Uterus (tissue), 4 donors: ENCODE results near the gene TRIM33. TPM values are rescaled to one million over a fixed set of nuclear protein-coding genes. Genes with fewer than 3 reads are reported as not detected.

ENCODE experiments used
- DNase-seq, 2 donors: peaks; one replicate each; pipeline ENCODE4 v3.0.0-alpha.2; 2019 to 2020
- H3K27ac ChIP-seq, 2 donors: fragments of 200-600 bp; sonication (generic); 1 replicate in 1 of 2; 2 replicates in 1 of 2; pipeline ENCODE4 v1.5.1; 2016 to 2018
- H3K27me3 ChIP-seq, 2 donors: fragments of 200-600 bp; sonication (generic); one replicate each; pipeline ENCODE4 v1.5.1; 2018 to 2019; ENCODE audit warnings: control low read depth in 1 of 2
- H3K36me3 ChIP-seq, 2 donors: fragments of 200-600 bp; sonication (generic); one replicate each; pipeline ENCODE4 v1.5.1; 2019; ENCODE audit warnings: control low read depth in 1 of 2
- H3K4me1 ChIP-seq, 2 donors: fragments of 200-600 bp; sonication (generic); one replicate each; pipeline ENCODE4 v1.5.1; 2018 to 2019; ENCODE audit warnings: control low read depth in 1 of 2
- H3K4me3 ChIP-seq, 2 donors: fragments of 200-600 bp; sonication (generic); 1 replicate in 1 of 2; 2 replicates in 1 of 2; pipeline ENCODE4 v1.5.1; 2018 to 2019; ENCODE audit warnings: mild to moderate bottlenecking in 1 of 2
- H3K9me3 ChIP-seq, 2 donors: fragments of 200-600 bp; sonication (generic); one replicate each; pipeline ENCODE4 v1.5.1; 2019; ENCODE audit warnings: control low read depth in 1 of 2
- CTCF ChIP-seq, 4 experiments: fragments of 200-600 bp in 2 of 4; fragments of 450-650 bp in 2 of 4; sonication (generic) in 2 of 4; IDR thresholded peaks; one replicate each; pipeline ENCODE4 v1.5.1; 2016 to 2019; ENCODE audit warnings: antibody characterized with exemption in 4 of 4, mild to moderate bottlenecking in 2 of 4, moderate library complexity in 1 of 4
- POLR2A ChIP-seq, 2 donors: fragments of 450-650 bp; IDR thresholded peaks; one replicate each; pipeline ENCODE4 v1.6.1; 2016; ENCODE audit warnings: antibody characterized with exemption in 2 of 2, mild to moderate bottlenecking in 1 of 2, moderate library complexity in 1 of 2
- intact Hi-C: fragments of 100-400 bp; cut with DNase I; formaldehyde crosslinking; loops from one replicate; pipeline ENCODE4 v1.15.1; 2023; ENCODE audit warnings: low total_unique reads
- total RNA-seq, 4 donors: library from RNA; depleted of rRNA in 3 of 4; stranded (reverse); fragments of >200 nt in 3 of 4; gene quantifications; one replicate each; pipeline versions ENCODE4 v1.1.0 to v1.2.4, GENCODE V29; 2014 to 2023
- donor health status: DM: yes; HTN: yes; CAD: no.

TRIM33 gene
- total RNA-seq, 4 donors from 2014 or later: 23.6 to 73.7 (median 50.8) TPM

GRCh38 chr1:114551400-114551799 is 40.4 kb upstream of the TRIM33 start:
- Histone ChIP-seq H3K27me3 (no peaks in the 10 kb centered on the region), H3K9me3 (no peaks in the 10 kb centered on the region), H3K36me3 (no peaks in the 10 kb centered on the region), H3K4me3 (no peak overlapping the region), H3K27ac (no peak overlapping the region), H3K4me1 (no peaks in the 10 kb centered on the region)
- no peak for DNase-seq
- intact Hi-C loops: no loop called here
- no peak for TF ChIP-seq CTCF (IDR thresholded peaks at IDR 0.05)
- TF ChIP-seq POLR2A (IDR thresholded peaks at IDR 0.05): no peak

- Histone ChIP-seq H3K9me3 (no peaks in the 10 kb centered on the region), H3K36me3 (no peaks in the 10 kb centered on the region), H3K4me1 (no peaks in the 10 kb centered on the region), H3K4me3 (no peak overlapping the region), H3K27ac (no peak overlapping the region), H3K27me3 (no peaks in the 10 kb centered on the region)
- DNase-seq: no peak
- intact Hi-C loops: no loop called here
- TF ChIP-seq POLR2A (IDR thresholded peaks at IDR 0.05) (no peak), CTCF (IDR thresholded peaks at IDR 0.05) (no peak)
Measured at GRCh38 chr1:114550336-114550735, 39.3 kb upstream of the TRIM33 start.

- Histone ChIP-seq H3K4me1 (no peaks in the 10 kb centered on the region), H3K36me3 (no peaks in the 10 kb centered on the region), H3K9me3 (no peaks in the 10 kb centered on the region), H3K4me3 (no peak overlapping the region), H3K27me3 (no peaks in the 10 kb centered on the region), H3K27ac (no peak overlapping the region)
- DNase-seq: no peak
- intact Hi-C loops: no loop called here
- TF ChIP-seq CTCF (IDR thresholded peaks at IDR 0.05) (no peak), POLR2A (IDR thresholded peaks at IDR 0.05) (no peak)
Measured at GRCh38 chr1:114549137-114549536, 38.1 kb upstream of the TRIM33 start.

- intact Hi-C loops: no loop called here
- H3K27ac ChIP-seq: no peak overlapping the region
- no peaks in the 10 kb centered on the region for H3K36me3 ChIP-seq
- H3K4me1 ChIP-seq: no peaks in the 10 kb centered on the region
- no peaks in the 10 kb centered on the region for H3K9me3 ChIP-seq
- TF ChIP-seq POLR2A (IDR thresholded peaks at IDR 0.05) (no peak), CTCF (IDR thresholded peaks at IDR 0.05) (no peak)
- H3K4me3 ChIP-seq: no peak overlapping the region
- no peaks in the 10 kb centered on the region for H3K27me3 ChIP-seq
- no peak for DNase-seq
Measured at GRCh38 chr1:114547076-114547475, 36.1 kb upstream of the TRIM33 start.

GRCh38 chr1:114545796-114546195 is 34.8 kb upstream of the TRIM33 start:
- DNase-seq: no peak
- H3K27me3 ChIP-seq: no peaks in the 10 kb centered on the region
- H3K27ac ChIP-seq: no peak overlapping the region
- H3K4me3 ChIP-seq: no peak overlapping the region
- H3K36me3 ChIP-seq: no peaks in the 10 kb centered on the region
- TF ChIP-seq CTCF (IDR thresholded peaks at IDR 0.05) (no peak), POLR2A (IDR thresholded peaks at IDR 0.05) (no peak)
- intact Hi-C loops: no loop called here
- no peaks in the 10 kb centered on the region for H3K9me3 ChIP-seq
- no peaks in the 10 kb centered on the region for H3K4me1 ChIP-seq
